ENCODE measurements around the gene USP21. TPM values are rescaled to one million over a fixed set of nuclear protein-coding genes. Genes with fewer than 3 reads are reported as not detected.

USP21 gene
- total and polyA plus RNA-seq, 9 of the 15 experiments (the other 6 are each of a cell fraction or from before 2014, with no cell fraction given) = 4.9 to 52.4 (median 21.6) TPM

GRCh38 chr1:161163793-161164192 lies 4.5 kb downstream of the USP21 start:
- no peaks in the 10 kb centered on the region for H4K20me1 ChIP-seq (replicated peaks; ENCODE audit: control insufficient read depth, insufficient read depth, low read length)
- no peaks in the 10 kb centered on the region for H3K9me3 ChIP-seq (replicated peaks; ENCODE audit: control insufficient read depth, insufficient read depth, low read depth, low read length)
- WGBS (ENCODE audit: insufficient coverage, low coverage, missing lambda C conversion rate) = 87% methylated on average over 5 of the region's 5 CpGs
- ChIA-PET POLR2A (interaction anchor here (0.6 to 4.3 kb wide), 3 partner anchors 9 to 90 kb away, joined by 3 to 30 read pairs (median 4); partner anchors contain the start of genes B4GALT3 and UFC1), CTCF (ENCODE audit: low intra/inter-chr PET ratio) (no interaction called here)
- H3K27me3 ChIP-seq (ENCODE audit: control insufficient read depth in 2 of 2, insufficient read depth in 2 of 2, low read length in 2 of 2) = no peaks in the 10 kb centered on the region
- peaks cover 73% of the 10 kb centered on the region for H3K79me2 ChIP-seq (ENCODE audit: control insufficient read depth, insufficient read depth, low read length)
- FAIRE-seq = no peak
- no peaks in the 10 kb centered on the region for H3K9me1 ChIP-seq (ENCODE audit: control insufficient read depth, insufficient read depth, low read length)
- peak overlapping the region; percentile 65 to 67; a peak in 1 of 4 replicates for H3K9ac ChIP-seq (ENCODE audit: insufficient read depth in 1 of 2, low read depth in 2 of 2, low read length in 2 of 2)
- H3K4me1 ChIP-seq (replicated peaks in 1 of 2; ENCODE audit: control insufficient read depth in 2 of 2, insufficient read depth in 2 of 2, low read length in 2 of 2) = peaks cover 64 to 87% of the 10 kb centered on the region in 2 experiments
- intact Hi-C loops (cut with micrococcal nuclease) (no loop called here), in situ Hi-C loops (cut with MboI) (no loop called here)
- peak; percentile 29; the same call in 1 of the 2 replicates for TF ChIP-seq EGR1 (conservative IDR thresholded peaks at IDR 0.05)
- TF ChIP-seq HDAC6 (IDR thresholded peaks at IDR 0.05; ENCODE audit: low read depth, low read length) = no peak
- no peak for ATAC-seq
- H2AFZ ChIP-seq (ENCODE audit: low read depth, low read length) = no peak overlapping the region
- no peak for DNase-seq (ENCODE audit: extremely low read depth in 1 of 4, low spot score in 3 of 4)
- H3K27ac ChIP-seq (ENCODE audit: extremely low read depth, low read depth, low read length) = no peak overlapping the region; the same call in 1 of the 3 replicates
- BruUV-seq (replicated peaks) = no TSS peak
- no peak overlapping the region for H3K4me3 ChIP-seq
- peaks cover 59% of the 10 kb centered on the region for H3K36me3 ChIP-seq (ENCODE audit: control insufficient read depth, insufficient read depth, low read length)
- H3K4me2 ChIP-seq (ENCODE audit: insufficient read depth, low read length) = 0 out of 2 replicates have a peak overlapping the region, but pooled peaks have one; percentile 83

GRCh38 chr1:161164901-161165610 lies 5.8 kb downstream of the USP21 start:
- ChIA-PET POLR2A (interaction anchor here (0.5 to 4.7 kb wide), 11 partner anchors 7 to 232 kb away, joined by 3 to 33 read pairs (median 4); partner anchors contain the start of genes B4GALT3, DEDD, NDUFS2 and UFC1), CTCF (ENCODE audit: low intra/inter-chr PET ratio) (interaction anchor here (1.0 to 1.3 kb wide), 2 partner anchors 176 to 209 kb away, joined by 4 to 6 read pairs; no protein-coding TSS in a partner anchor)
- H3K36me3 ChIP-seq (ENCODE audit: control insufficient read depth, insufficient read depth, low read length) = peaks cover 68% of the 10 kb centered on the region
- 67% methylated on average over 13 of the region's 14 CpGs for WGBS (ENCODE audit: insufficient coverage, low coverage, missing lambda C conversion rate)
- no peaks in the 10 kb centered on the region for H3K27me3 ChIP-seq (ENCODE audit: control insufficient read depth in 2 of 2, insufficient read depth in 2 of 2, low read length in 2 of 2)
- no TSS peak for BruUV-seq (replicated peaks)
- intact Hi-C loops (cut with micrococcal nuclease) = loop anchor here (5.0 kb wide), 1 partner anchor 33 kb away; the partner anchor contains the start of gene DEDD
- in situ Hi-C loops (cut with MboI) = no loop called here
- peaks cover 66% of the 10 kb centered on the region for H3K79me2 ChIP-seq (ENCODE audit: control insufficient read depth, insufficient read depth, low read length)
- peak overlapping the region; percentile 95 for H3K4me2 ChIP-seq (ENCODE audit: insufficient read depth, low read length)
- H3K4me3 ChIP-seq = peak overlapping the region; percentile 55
- no peak for FAIRE-seq
- no peak for ATAC-seq
- H3K9ac ChIP-seq (ENCODE audit: insufficient read depth in 1 of 2, low read depth in 2 of 2, low read length in 2 of 2) = peak overlapping the region; percentile 86 to 97; a peak in 3 of 4 replicates
- DNase-seq (ENCODE audit: extremely low read depth in 1 of 4, low spot score in 3 of 4) = no peak
- H3K9me3 ChIP-seq (replicated peaks; ENCODE audit: control insufficient read depth, insufficient read depth, low read depth, low read length) = no peaks in the 10 kb centered on the region
- no peak overlapping the region for H2AFZ ChIP-seq (ENCODE audit: low read depth, low read length)
- peaks cover 63 to 78% of the 10 kb centered on the region in 2 experiments for H3K4me1 ChIP-seq (replicated peaks in 1 of 2; ENCODE audit: control insufficient read depth in 2 of 2, insufficient read depth in 2 of 2, low read length in 2 of 2)
- no peaks in the 10 kb centered on the region for H4K20me1 ChIP-seq (replicated peaks; ENCODE audit: control insufficient read depth, insufficient read depth, low read length)
- peak overlapping the region; percentile 83 for H3K27ac ChIP-seq (ENCODE audit: extremely low read depth, low read depth, low read length)
- H3K9me1 ChIP-seq (ENCODE audit: control insufficient read depth, insufficient read depth, low read length) = no peaks in the 10 kb centered on the region
- TF ChIP-seq NCOA2 (IDR thresholded peaks at IDR 0.05; ENCODE audit: partially characterized antibody in 2 of 2) (no peak), YY1 (IDR thresholded peaks at IDR 0.05; ENCODE audit: borderline replicate concordance in 1 of 3, control insufficient read depth in 1 of 3, extremely low read depth in 1 of 3, insufficient read depth in 3 of 3, insufficient read length in 1 of 3, insufficient replicate concordance in 2 of 3, low read depth in 1 of 3, low read length in 2 of 3) (no peak), RBM39 (optimal IDR thresholded peaks at IDR 0.05; ENCODE audit: low read depth, low read length) (no peak), ZMIZ1 (IDR thresholded peaks at IDR 0.05; ENCODE audit: low read depth in 2 of 2, low read length in 2 of 2) (no peak), ZNF41 (CRISPR knock-in tag; conservative IDR thresholded peaks at IDR 0.05) (no peak), FOXM1 (IDR thresholded peaks at IDR 0.05; ENCODE audit: low read depth) (no peak), FOXM1 (CRISPR knock-in tag; IDR thresholded peaks at IDR 0.05; ENCODE audit: low read depth) (no peak)
